Body of pancreas (tissue), 4 donors: ENCODE data around the gene FYB1. TPM values are rescaled to one million over a fixed set of nuclear protein-coding genes. Genes with fewer than 3 reads are reported as not detected.

ENCODE experiments used
- ATAC-seq: fragments of 150-250 bp; one replicate; pipeline ENCODE4 v1.9.1; 2016
- DNase-seq, 4 donors: peaks; one replicate each; pipeline ENCODE4 v3.0.0-alpha.2; 2019
- H3K27ac ChIP-seq, 4 donors: fragments of 200-600 bp; sonication (generic); 1 replicate in 3 of 4; 2 replicates in 1 of 4; pipeline versions ENCODE4 v1.5.1 to v1.6.1; 2016 to 2019; ENCODE audit warnings: mild to moderate bottlenecking in 1 of 4, mixed read lengths in 1 of 4, moderate library complexity in 1 of 4
- H3K27me3 ChIP-seq, 2 donors: fragments of 200-600 bp; sonication (generic); one replicate each; pipeline ENCODE4 v1.6.0; 2016; ENCODE audit warnings: mild to moderate bottlenecking in 1 of 2
- H3K36me3 ChIP-seq, 2 donors: fragments of 200-600 bp; sonication (generic); replicated peaks in 1 of 2; 2 replicates each; pipeline ENCODE4 v1.5.1; 2016; ENCODE audit warnings: low read depth in 2 of 2; ENCODE audit not compliant: insufficient read depth in 1 of 2
- H3K4me1 ChIP-seq: fragments of 200-600 bp; sonication (generic); one replicate; pipeline ENCODE4 v1.6.0; 2016
- H3K4me3 ChIP-seq, 2 donors: fragments of 200-600 bp; sonication (generic); 1 replicate in 1 of 2; 2 replicates in 1 of 2; pipeline ENCODE4 v1.5.1; 2016 to 2019
- H3K9me3 ChIP-seq, 3 donors: fragments of 200-600 bp; sonication (generic); 1 replicate in 2 of 3; 2 replicates in 1 of 3; pipeline ENCODE4 v1.5.1; 2016
- CTCF ChIP-seq, 7 experiments: fragments of 450-650 bp in 4 of 7; fragments of 200-600 bp in 3 of 7; sonication (generic) in 3 of 7; IDR thresholded peaks; one replicate each; pipeline ENCODE4 v1.5.1; 2016 to 2019; ENCODE audit warnings: antibody characterized with exemption in 7 of 7
- POLR2A ChIP-seq, 3 donors: fragments of 450-650 bp; IDR thresholded peaks; one replicate each; pipeline ENCODE4 v1.6.1; 2016; ENCODE audit warnings: antibody characterized with exemption in 3 of 3, mild to moderate bottlenecking in 2 of 3
- WGBS, 2 donors: methylation state at CpG; one replicate each; pipeline ENCODE4 v1.1.5; 2017; 5-methylcytosine and 5-hydroxymethylcytosine counted together
- intact Hi-C: fragments of 100-400 bp; cut with DNase I; formaldehyde crosslinking; loops from one replicate; pipeline ENCODE4 v1.15.1; 2023
- total RNA-seq, 2 donors: library from RNA; depleted of rRNA; stranded (reverse); fragments of >200 nt; gene quantifications; one replicate each; pipeline ENCODE4 v1.1.0, GENCODE V29; 2016

The FYB1 gene
- total RNA-seq, 2 donors from 2014 or later, result 2.9 to 3.0 TPM

GRCh38 chr5:39143151-39143860, 76.1 kb downstream of the FYB1 start:
- H3K4me1 ChIP-seq, result no peaks in the 10 kb centered on the region
- no peaks in the 10 kb centered on the region for H3K9me3 ChIP-seq
- H3K36me3 ChIP-seq, result no peaks in the 10 kb centered on the region
- DNase-seq, result no peak
- H3K27ac ChIP-seq, result no peak overlapping the region
- WGBS, 2 donors, result 63 to 72% methylated on average over 3 of the region's 3 CpGs
- intact Hi-C loops, result no loop called here
- ATAC-seq, result no peak
- H3K4me3 ChIP-seq, result no peak overlapping the region
- no peaks in the 10 kb centered on the region for H3K27me3 ChIP-seq
- TF ChIP-seq CTCF (IDR thresholded peaks at IDR 0.05) (no peak), POLR2A (IDR thresholded peaks at IDR 0.05) (no peak)

- intact Hi-C loops, result no loop called here
- TF ChIP-seq POLR2A (IDR thresholded peaks at IDR 0.05), result no peak
- ATAC-seq (no peak), DNase-seq (no peak)
- no peaks in the 10 kb centered on the region for H3K4me1 ChIP-seq
- no peaks in the 10 kb centered on the region for H3K27me3 ChIP-seq
- no peak overlapping the region for H3K27ac ChIP-seq
- no peak overlapping the region for H3K4me3 ChIP-seq
- no peaks in the 10 kb centered on the region for H3K9me3 ChIP-seq
- no peaks in the 10 kb centered on the region for H3K36me3 ChIP-seq
- WGBS, 2 donors, result 62 to 72% methylated on average over 7 of the region's 7 CpGs
Observed at GRCh38 chr5:39140558-39141168, 78.7 kb downstream of the FYB1 start.

GRCh38 chr5:39138892-39139291, 80.5 kb downstream of the FYB1 start:
- H3K27ac ChIP-seq, result no peak overlapping the region
- H3K4me1 ChIP-seq, result no peaks in the 10 kb centered on the region
- intact Hi-C loops, result no loop called here
- H3K36me3 ChIP-seq, result no peaks in the 10 kb centered on the region
- H3K4me3 ChIP-seq, result no peak overlapping the region
- TF ChIP-seq CTCF (IDR thresholded peaks at IDR 0.05) (no peak), POLR2A (IDR thresholded peaks at IDR 0.05) (no peak)
- no peaks in the 10 kb centered on the region for H3K27me3 ChIP-seq
- H3K9me3 ChIP-seq, result no peaks in the 10 kb centered on the region
- DNase-seq (no peak), ATAC-seq (no peak)
- WGBS, 2 donors, result 52 to 53% methylated on average over 2 of the region's 2 CpGs

- Histone ChIP-seq H3K36me3 (no peaks in the 10 kb centered on the region), H3K9me3 (no peaks in the 10 kb centered on the region), H3K4me3 (no peak overlapping the region), H3K27ac (no peak overlapping the region), H3K4me1 (no peaks in the 10 kb centered on the region), H3K27me3 (no peaks in the 10 kb centered on the region)
- DNase-seq (no peak), ATAC-seq (no peak)
- intact Hi-C loops, result no loop called here
- TF ChIP-seq CTCF (IDR thresholded peaks at IDR 0.05), result no peak
- no peak for TF ChIP-seq POLR2A (IDR thresholded peaks at IDR 0.05)
- 46 to 56% methylated on average over 9 of the region's 9 CpGs for WGBS, 2 donors
Observed at GRCh38 chr5:39137819-39138451, 81.4 kb downstream of the FYB1 start.

GRCh38 chr5:39137391-39137790, 82.0 kb downstream of the FYB1 start:
- H3K27me3 ChIP-seq, result no peaks in the 10 kb centered on the region
- no peak overlapping the region for H3K27ac ChIP-seq
- no peaks in the 10 kb centered on the region for H3K36me3 ChIP-seq
- no peak for DNase-seq
- TF ChIP-seq POLR2A (IDR thresholded peaks at IDR 0.05) (no peak), CTCF (IDR thresholded peaks at IDR 0.05) (no peak)
- H3K4me1 ChIP-seq, result no peaks in the 10 kb centered on the region
- H3K4me3 ChIP-seq, result no peak overlapping the region
- no peaks in the 10 kb centered on the region for H3K9me3 ChIP-seq
- no peak for ATAC-seq
- 83 to 88% methylated on average over 2 of the region's 2 CpGs for WGBS, 2 donors
- intact Hi-C loops, result no loop called here
